WTC11 (cell line): Measurements from ENCODE around the gene MPEG1. TPM values are rescaled to one million over a fixed set of nuclear protein-coding genes. Genes with fewer than 3 reads are reported as not detected.

Experiments used
- ATAC-seq: fragments of 200-7000 bp; cut with Tn5 transposase; 2 replicates; pipeline ENCODE4 v1.10.0; 2021; ENCODE audit warnings: mild to moderate bottlenecking, moderate library complexity
- CTCF ChIA-PET: fragments of 300-600 bp; sonication (Branson Sonifier 250); formaldehyde crosslinking; loops from one replicate; lab custom pipeline; 2021; ENCODE audit warnings: antibody characterized with exemption; lab: Charles Lee
- POLR2A ChIA-PET: fragments of 350-600 bp; sonication (Branson Sonifier 250); formaldehyde crosslinking; loops from one replicate; lab custom pipeline; 2021; ENCODE audit warnings: antibody characterized with exemption; lab: Charles Lee
- DNase-seq: peaks from one replicate; pipeline ENCODE4 v3.0.0; 2021; ENCODE audit warnings: low spot score
- H3K27ac Mint-ChIP-seq: 2 replicates; pipeline ENCODE4 v1.8.0; 2021; ENCODE audit warnings: mixed read lengths
- H3K27me3 Mint-ChIP-seq: 2 replicates; pipeline ENCODE4 v1.8.0; 2021; ENCODE audit warnings: low read depth, mild to moderate bottlenecking, moderate library complexity, mixed read lengths
- H3K36me3 Mint-ChIP-seq: 2 replicates; pipeline ENCODE4 v1.8.0; 2021; ENCODE audit warnings: mixed read lengths
- H3K4me1 Mint-ChIP-seq: 2 replicates; pipeline ENCODE4 v1.8.0; 2022; ENCODE audit warnings: mixed read lengths
- H3K4me3 Mint-ChIP-seq: 2 replicates; pipeline ENCODE4 v1.8.0; 2021; ENCODE audit warnings: mild to moderate bottlenecking, moderate library complexity, mixed read lengths
- H3K9me3 Mint-ChIP-seq: 2 replicates; pipeline ENCODE4 v1.8.0; 2021; ENCODE audit warnings: mixed read lengths
- AFF4 ChIP-seq: sonication (generic); formaldehyde crosslinking; IDR thresholded peaks from 2 replicates; pipeline ENCODE4 v1.8.1; 2023; ENCODE audit warnings: mild to moderate bottlenecking, missing genetic modification reagents, borderline replicate concordance
- ATF1 ChIP-seq: sonication (generic); formaldehyde crosslinking; IDR thresholded peaks from 2 replicates; pipeline ENCODE4 v1.8.1; 2023; ENCODE audit warnings: mild to moderate bottlenecking, moderate library complexity, missing genetic modification reagents
- ATF2 ChIP-seq: sonication (generic); formaldehyde crosslinking; IDR thresholded peaks from 2 replicates; pipeline ENCODE4 v1.8.1; 2022; ENCODE audit warnings: low read depth, missing genetic modification reagents, borderline replicate concordance
- CTCF ChIP-seq: fragments of 200-600 bp; IDR thresholded peaks from 2 replicates; pipeline ENCODE4 v1.8.0; 2022; ENCODE audit warnings: antibody characterized with exemption
- EMX1 ChIP-seq: fragments of 250-450 bp; sonication (Bioruptor Pico); IDR thresholded peaks from 2 replicates; pipeline ENCODE4 v1.8.0; 2021; ENCODE audit warnings: mild to moderate bottlenecking
- FOXJ3 ChIP-seq: sonication (generic); formaldehyde crosslinking; IDR thresholded peaks from 2 replicates; pipeline ENCODE4 v1.9.0; 2021; ENCODE audit warnings: missing genetic modification reagents, mild to moderate bottlenecking, borderline replicate concordance
- HMGXB4 ChIP-seq: sonication (generic); formaldehyde crosslinking; IDR thresholded peaks from 2 replicates; pipeline ENCODE4 v1.8.1; 2023; ENCODE audit warnings: mild to moderate bottlenecking, moderate library complexity, missing genetic modification reagents
- IRF2 ChIP-seq: sonication (generic); formaldehyde crosslinking; IDR thresholded peaks from 2 replicates; pipeline ENCODE4 v1.8.0; 2022; ENCODE audit warnings: low read depth, missing genetic modification reagents, borderline replicate concordance
- NR1H2 ChIP-seq: sonication (generic); formaldehyde crosslinking; IDR thresholded peaks from 2 replicates; pipeline ENCODE4 v1.9.0; 2021; ENCODE audit warnings: mild to moderate bottlenecking, moderate library complexity, missing genetic modification reagents
- NR2C2 ChIP-seq: sonication (generic); formaldehyde crosslinking; IDR thresholded peaks from 2 replicates; pipeline ENCODE4 v1.8.0; 2022; ENCODE audit warnings: mild to moderate bottlenecking, missing genetic modification reagents
- RELA ChIP-seq: sonication (generic); formaldehyde crosslinking; IDR thresholded peaks from 2 replicates; pipeline ENCODE4 v1.8.1; 2022; ENCODE audit warnings: missing genetic modification reagents, mild to moderate bottlenecking, borderline replicate concordance
- TCF7 ChIP-seq: sonication (generic); formaldehyde crosslinking; IDR thresholded peaks from 2 replicates; pipeline ENCODE4 v1.8.0; 2022; ENCODE audit warnings: mild to moderate bottlenecking, low read depth, missing genetic modification reagents, moderate library complexity
- ZBTB43 ChIP-seq: sonication (generic); formaldehyde crosslinking; IDR thresholded peaks from 2 replicates; pipeline ENCODE4 v1.8.1; 2023; ENCODE audit warnings: mild to moderate bottlenecking, missing genetic modification reagents
- ZNF396 ChIP-seq: fragments of 250-450 bp; sonication (Bioruptor Pico); IDR thresholded peaks from 2 replicates; pipeline ENCODE4 v1.8.0; 2021; ENCODE audit warnings: mild to moderate bottlenecking, moderate library complexity, borderline replicate concordance
- ZNF416 ChIP-seq: fragments of 250-450 bp; sonication (Bioruptor Pico); IDR thresholded peaks from 2 replicates; pipeline ENCODE4 v1.9.0; 2021; ENCODE audit warnings: mild to moderate bottlenecking, inconsistent platforms
- ZNF423 ChIP-seq: fragments of 250-450 bp; sonication (Bioruptor Pico); IDR thresholded peaks from 2 replicates; pipeline ENCODE4 v2.1.2; 2022; ENCODE audit warnings: mild to moderate bottlenecking, moderate library complexity
- ZNF532 ChIP-seq: fragments of 250-450 bp; sonication (Bioruptor Pico); IDR thresholded peaks from 2 replicates; pipeline ENCODE4 v1.9.0; 2021; ENCODE audit warnings: mild to moderate bottlenecking, borderline replicate concordance
- total RNA-seq: library from RNA; stranded (reverse); gene quantifications from 3 replicates; pipeline ENCODE4 v1.2.3, GENCODE V29; 2021

Gene MPEG1
- total RNA-seq, 1 experiment from 2014 or later = 0.09 TPM

GRCh38 chr11:59193587-59194130 is 19.1 kb downstream of the MPEG1 start (continued):
- TF ChIP-seq IRF2 (no peak), ZNF416 (CRISPR knock-in tag) (no peak), RELA (CRISPR knock-in tag) (no peak), EMX1 (CRISPR knock-in tag) (no peak), ZNF396 (CRISPR knock-in tag) (no peak), TCF7 (no peak), NR2C2 (CRISPR knock-in tag) (no peak)

GRCh38 chr11:59192446-59193020 is 20.2 kb downstream of the MPEG1 start:
- peaks cover 67% of the 10 kb centered on the region for H3K36me3 Mint-ChIP-seq
- H3K27ac Mint-ChIP-seq = no peak overlapping the region
- no peak for TF ChIP-seq ATF1 (CRISPR knock-in tag)
- no peak for TF ChIP-seq AFF4 (CRISPR knock-in tag)
- TF ChIP-seq ATF2 = no peak
- no peak for TF ChIP-seq HMGXB4
- ChIA-PET POLR2A (no interaction called here), CTCF (interaction anchor here (1.0 to 3.7 kb wide), 4 partner anchors 10 to 21 kb away, joined by 4 to 14 read pairs (median 8); partner anchors contain the start of gene DTX4)
- H3K4me1 Mint-ChIP-seq = no peaks in the 10 kb centered on the region
- H3K27me3 Mint-ChIP-seq = no peaks in the 10 kb centered on the region
- no peak for ATAC-seq
- no peak overlapping the region for H3K4me3 Mint-ChIP-seq
- no peak for DNase-seq
- H3K9me3 Mint-ChIP-seq = peaks cover 15% of the 10 kb centered on the region

GRCh38 chr11:59191890-59192289 is 20.8 kb downstream of the MPEG1 start:
- ChIA-PET POLR2A (no interaction called here), CTCF (interaction anchor here (3.1 to 3.7 kb wide), 2 partner anchors 10 to 20 kb away, joined by 13 to 14 read pairs; partner anchors contain the start of gene DTX4)
- Mint-ChIP-seq H3K36me3 (peaks cover 63% of the 10 kb centered on the region), H3K27me3 (no peaks in the 10 kb centered on the region), H3K4me3 (no peak overlapping the region), H3K9me3 (peaks cover 15% of the 10 kb centered on the region), H3K27ac (no peak overlapping the region), H3K4me1 (no peaks in the 10 kb centered on the region)
- no peak for DNase-seq
- ATAC-seq = no peak
- TF ChIP-seq FOXJ3 (CRISPR knock-in tag) (no peak), ZNF423 (CRISPR knock-in tag) (no peak), CTCF (no peak), ZNF532 (CRISPR knock-in tag) (no peak), NR1H2 (no peak), ZBTB43 (CRISPR knock-in tag) (no peak)
